ENCODE results near the gene ERMAP. TPM values are rescaled to one million over a fixed set of nuclear protein-coding genes. Genes with fewer than 3 reads are reported as not detected.
"Not testable (repeated sequence)": the region's sequence is repeated elsewhere in the genome, so short reads cannot be mapped to it uniquely, and the experiment has no call there.

The ERMAP gene
- total RNA-seq, 1 experiment from 2014 or later = 5.4 TPM

DNA sequence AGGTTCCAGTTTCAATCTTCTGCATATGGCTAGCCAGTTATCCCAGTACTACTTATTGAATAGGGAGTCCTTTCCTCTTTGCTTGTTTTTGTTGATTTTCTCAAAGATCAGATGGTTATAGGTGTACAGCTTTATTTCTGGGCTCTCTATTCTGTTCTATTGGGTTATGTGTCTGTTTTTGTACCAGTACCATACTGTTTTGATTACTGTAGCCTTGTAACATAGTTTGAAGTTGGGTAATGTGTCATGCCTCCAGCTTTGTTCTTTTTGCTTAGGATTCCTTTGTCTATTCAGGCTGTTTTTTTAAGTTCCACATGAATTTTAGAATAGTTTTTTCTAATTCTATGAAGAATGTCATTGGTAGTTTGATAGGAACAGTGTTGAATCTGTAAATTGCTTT lies 56.2 kb downstream of the ERMAP start:
- not testable (repeated sequence) for DNase-seq (ENCODE audit: low spot score)

DNA sequence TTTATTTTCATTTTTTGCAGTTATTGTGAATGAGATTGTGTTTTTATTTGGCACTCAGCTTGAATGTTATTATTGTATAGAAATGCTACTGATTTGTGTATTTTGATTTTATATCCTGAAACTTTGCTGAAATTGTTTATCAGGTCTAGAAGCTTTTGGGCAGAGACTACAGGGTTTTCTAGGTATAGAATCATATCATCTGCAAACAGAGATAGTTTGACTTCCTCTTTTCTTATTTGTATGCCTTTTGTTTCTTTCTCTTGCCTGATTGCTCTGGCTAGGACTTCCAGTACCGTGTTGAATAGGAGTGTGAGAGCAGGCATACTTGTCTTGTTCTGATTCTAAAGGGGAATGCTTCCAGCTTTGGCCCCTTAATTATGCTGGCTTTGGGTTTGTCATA lies 56.7 kb downstream of the ERMAP start:
- DNase-seq (ENCODE audit: low spot score) = no peak

DNA sequence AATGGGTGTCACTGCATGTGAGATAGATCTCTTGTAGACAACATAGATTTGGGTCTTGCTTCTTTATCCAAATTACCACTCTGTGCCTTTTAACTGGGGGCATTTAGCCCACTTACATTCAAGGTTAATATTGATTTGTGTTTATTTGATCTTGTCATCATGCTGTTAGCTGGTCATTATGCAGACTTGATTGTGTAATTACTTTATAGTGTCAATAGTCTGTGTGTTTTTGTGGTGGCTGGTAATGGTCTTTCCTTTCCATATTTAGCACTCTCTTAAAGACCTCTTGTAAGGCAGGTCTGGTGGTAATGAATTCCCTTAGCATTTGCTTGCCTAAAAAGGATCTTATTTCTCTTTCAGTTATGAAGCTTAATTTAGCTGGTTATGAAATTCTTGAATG lies 59.1 kb downstream of the ERMAP start:
- no peak for DNase-seq (ENCODE audit: low spot score)

DNA sequence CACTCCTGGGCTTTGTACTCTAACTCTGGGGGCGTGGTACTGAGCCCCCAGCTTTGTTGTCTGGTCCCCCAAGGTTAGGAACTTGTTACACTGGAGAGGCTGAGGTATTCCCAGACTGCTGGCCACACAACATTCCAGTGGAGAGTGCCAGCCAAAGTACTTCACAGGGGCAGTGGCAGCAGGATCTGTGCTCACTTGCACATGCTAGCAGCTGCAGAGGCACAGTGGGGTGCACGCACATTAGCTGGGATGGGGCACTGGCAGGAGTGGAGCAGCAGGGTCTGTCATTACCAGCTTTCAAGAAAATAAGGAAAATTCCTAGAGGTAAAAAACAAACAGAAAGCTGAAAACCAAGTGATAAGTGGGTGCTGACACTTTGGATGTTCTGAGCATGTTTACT lies 60.5 kb downstream of the ERMAP start:
- no peak for DNase-seq (ENCODE audit: low spot score)

DNA sequence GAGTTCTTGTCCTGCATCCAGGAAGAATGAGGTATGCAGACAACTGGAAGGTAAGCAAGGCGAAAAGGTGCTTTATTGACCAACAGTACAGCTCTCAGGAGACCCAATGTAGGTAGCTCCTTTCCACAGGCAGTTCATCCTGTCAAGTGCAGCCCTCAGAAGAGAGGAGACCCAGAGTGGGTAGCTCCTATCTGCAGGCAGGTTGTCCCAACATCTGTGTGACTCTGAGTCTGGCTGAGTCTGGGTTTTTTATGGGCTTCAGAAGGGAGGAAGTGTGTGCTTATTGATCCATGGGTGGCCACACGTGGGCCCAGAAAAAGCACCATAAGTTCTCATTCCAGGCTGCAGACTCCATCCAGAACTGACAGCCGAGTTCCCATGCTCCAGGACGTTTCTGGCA lies 63.5 kb downstream of the ERMAP start:
- no peak for DNase-seq (ENCODE audit: low spot score)

DNA sequence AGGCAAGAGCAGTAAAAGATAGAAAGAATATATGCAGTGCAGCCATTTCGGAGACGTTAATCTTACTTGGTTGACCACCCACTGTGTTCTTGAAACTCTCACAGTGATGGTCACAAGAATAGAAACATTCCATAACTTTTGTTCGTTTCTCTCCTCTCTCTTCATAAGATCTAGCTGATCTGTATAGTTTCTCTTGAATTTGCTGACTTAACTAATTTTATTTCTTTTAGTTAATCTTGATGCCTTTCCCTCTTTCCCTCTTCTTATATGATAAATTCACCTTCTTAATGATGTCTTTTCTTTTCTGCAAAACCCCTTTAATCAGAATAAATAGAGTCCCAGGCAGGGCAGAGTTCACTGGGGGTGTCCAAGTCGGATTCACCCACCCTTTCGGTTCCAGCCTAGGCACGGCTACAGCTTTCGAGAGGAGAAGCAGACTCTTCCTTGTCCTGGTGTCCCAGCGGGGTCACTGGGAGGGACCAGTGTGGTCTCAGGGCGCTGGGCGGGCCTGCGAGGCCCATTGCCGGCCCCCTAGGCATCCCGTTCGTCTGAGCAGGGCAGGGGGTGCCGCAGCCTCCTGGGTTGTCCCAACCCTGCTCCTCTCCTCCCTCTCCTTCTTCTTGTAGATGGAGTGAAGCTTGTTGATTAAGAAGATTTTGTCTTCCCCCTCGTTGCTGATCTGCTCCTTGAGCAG lies 69.3 kb downstream of the ERMAP start:
- no peak for DNase-seq (ENCODE audit: low spot score)

DNA sequence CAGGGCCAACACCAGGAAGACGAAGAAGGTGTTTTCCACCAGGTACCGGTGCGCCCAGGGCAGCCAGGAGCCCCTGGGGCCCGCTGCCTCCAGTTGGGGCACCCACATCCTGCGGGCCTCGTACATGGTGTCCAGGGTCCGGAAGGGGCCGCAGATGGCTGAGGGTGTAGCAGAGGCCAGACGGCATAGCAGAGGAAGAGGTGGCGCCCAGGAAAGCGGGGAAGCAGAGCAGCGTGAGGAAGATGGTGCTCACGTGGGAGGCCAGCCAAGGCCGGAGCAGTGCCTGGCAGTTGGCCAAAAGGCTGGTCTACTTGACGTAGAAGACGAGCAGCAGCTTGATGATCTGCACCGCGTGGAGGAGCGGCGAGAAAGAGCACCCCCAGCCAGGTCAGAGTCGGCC lies 69.9 kb downstream of the ERMAP start:
- no peak for DNase-seq (ENCODE audit: low spot score)

DNA sequence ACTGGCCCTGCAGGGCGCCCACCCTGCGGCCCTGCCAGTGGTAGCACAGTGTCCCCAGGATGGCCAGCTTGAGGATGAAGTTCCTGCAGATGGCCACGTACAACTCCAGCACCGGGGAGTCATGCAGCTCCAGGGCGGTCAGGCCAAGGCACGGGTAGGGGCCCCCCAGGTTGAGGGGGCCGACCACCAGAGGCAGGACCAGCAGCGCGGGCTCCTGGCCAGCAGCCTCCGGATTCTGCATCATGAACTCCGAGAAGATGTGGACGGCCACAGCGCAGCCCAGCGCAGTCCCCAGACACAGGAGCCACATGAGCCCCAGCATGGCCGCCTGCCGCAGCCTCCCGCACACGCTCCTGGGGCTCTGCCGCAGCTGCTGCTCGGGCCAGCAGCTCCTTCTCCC lies 70.4 kb downstream of the ERMAP start:
- DNase-seq (ENCODE audit: low spot score) = no peak

DNA sequence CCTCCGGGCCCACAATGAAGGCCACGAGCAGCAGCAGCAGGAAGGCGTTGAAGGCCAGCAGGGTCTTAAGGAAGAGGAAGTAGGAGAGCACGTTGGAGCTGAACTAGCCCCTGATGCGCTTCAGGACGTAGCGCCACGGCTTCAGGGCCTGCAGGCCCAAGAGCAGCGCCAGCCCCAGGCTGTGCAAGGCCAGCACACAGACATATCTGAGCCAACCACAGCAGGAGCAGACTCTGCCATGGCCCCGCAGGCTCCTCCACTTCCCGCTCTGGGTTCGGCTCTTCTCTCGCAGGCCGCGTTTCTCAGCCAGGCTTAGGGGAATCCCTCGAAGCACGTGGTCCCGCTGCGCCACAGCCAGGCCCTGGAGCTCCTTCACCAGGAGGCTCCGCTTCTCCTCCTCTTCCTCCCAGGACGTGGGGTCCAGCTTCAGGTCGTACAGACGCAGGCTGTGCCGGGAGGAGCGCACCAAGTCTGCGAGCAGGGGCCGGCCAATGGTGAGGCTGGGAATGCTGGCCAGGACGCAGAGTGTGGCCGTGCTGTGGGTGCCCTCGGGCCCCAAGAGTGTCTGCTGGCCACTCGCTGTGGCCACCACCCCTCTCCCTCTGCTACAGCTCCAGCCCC lies 71.2 kb downstream of the ERMAP start:
- DNase-seq (ENCODE audit: low spot score) = no peak

DNA sequence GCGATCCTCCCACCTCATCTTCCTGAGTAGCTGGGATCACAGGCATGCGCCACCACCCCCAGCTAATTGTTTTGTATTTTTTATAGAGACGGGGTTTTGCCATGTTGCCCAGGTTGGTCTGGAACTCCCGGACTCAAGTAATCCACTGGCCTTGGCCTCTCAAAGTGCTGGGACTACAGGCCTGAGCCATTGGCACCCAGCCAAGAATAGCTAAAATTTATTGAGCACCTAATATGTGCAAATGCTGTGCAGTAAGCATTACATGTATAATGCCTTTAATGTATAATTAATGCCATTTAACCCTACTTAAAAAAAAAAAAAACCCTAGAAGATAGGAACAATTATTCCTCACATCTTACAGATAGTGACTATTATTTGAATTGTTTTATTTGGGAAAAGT lies 72.3 kb downstream of the ERMAP start:
- no peak for DNase-seq (ENCODE audit: low spot score)

DNA sequence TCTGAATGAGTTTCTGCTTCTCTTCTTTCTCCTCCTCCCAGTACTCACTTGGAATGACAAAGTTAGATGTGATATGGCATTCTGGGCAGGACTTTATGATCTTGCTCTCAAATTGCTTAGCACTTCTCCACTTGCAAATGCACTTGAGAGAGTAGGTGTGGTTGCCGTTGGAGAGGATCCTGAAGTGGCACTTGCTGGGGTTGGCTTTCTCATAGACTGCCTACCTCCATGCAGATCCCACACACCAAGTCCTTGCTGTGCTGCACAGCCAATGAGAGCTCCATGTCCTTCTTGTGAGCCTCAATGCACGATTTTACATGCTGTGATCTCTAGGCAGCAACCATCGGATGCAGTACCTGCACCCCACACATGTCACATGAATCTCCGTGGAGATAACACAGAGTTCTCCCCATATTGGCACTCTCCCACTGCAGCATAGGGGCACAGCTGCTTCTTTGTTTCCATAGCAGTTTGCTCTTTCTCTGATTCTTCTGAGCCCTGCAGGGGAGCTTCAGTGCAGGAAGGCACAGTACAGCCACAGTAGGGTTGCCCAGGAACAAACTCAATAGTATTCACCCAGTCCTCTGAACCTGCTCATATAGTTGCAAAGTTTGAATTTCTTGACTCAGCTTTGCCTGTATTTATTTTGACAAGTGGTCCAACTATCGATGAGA lies 74.7 kb downstream of the ERMAP start:
- DNase-seq (ENCODE audit: low spot score) = no peak

Other genes with a start within 250 kb of the ERMAP start
- 61.2 and 61.7 TPM in 2 replicates for gene PPIH, start 158.7 kb upstream of the ERMAP start, total RNA-seq (2014; rRNA removed; shearing (Covaris generic))
- gene YBX1, start 134.7 kb upstream of the ERMAP start, total RNA-seq (2014; rRNA removed; shearing (Covaris generic)) = 900 and 1,047 TPM in 2 replicates
- gene CLDN19, start 76.9 kb upstream of the ERMAP start, total RNA-seq (2014; rRNA removed; shearing (Covaris generic)) = not detected in 2 replicates
- gene P3H1, start 50.1 kb upstream of the ERMAP start, total RNA-seq (2014; rRNA removed; shearing (Covaris generic)) = 19.1 TPM in 2 replicates
- gene C1orf50, start 49.9 kb upstream of the ERMAP start, total RNA-seq (2014; rRNA removed; shearing (Covaris generic)) = 2.0 and 3.1 TPM in 2 replicates
- gene TMEM269, start 32.1 kb upstream of the ERMAP start, total RNA-seq (2014; rRNA removed; shearing (Covaris generic)) = 0.03 TPM in 1 of 2 replicates, not detected in the other
- 17.1 and 19.7 TPM in 2 replicates for gene SVBP, start 275 bp downstream of the ERMAP start, total RNA-seq (2014; rRNA removed; shearing (Covaris generic))
- gene ZNF691, start 29.5 kb downstream of the ERMAP start, total RNA-seq (2014; rRNA removed; shearing (Covaris generic)) = 5.5 and 6.5 TPM in 2 replicates
- 916 and 965 TPM in 2 replicates for gene SLC2A1, start 141.7 kb downstream of the ERMAP start, total RNA-seq (2014; rRNA removed; shearing (Covaris generic))